ENCODE results near the gene MARVELD1.

MARVELD1 gene

DNA sequence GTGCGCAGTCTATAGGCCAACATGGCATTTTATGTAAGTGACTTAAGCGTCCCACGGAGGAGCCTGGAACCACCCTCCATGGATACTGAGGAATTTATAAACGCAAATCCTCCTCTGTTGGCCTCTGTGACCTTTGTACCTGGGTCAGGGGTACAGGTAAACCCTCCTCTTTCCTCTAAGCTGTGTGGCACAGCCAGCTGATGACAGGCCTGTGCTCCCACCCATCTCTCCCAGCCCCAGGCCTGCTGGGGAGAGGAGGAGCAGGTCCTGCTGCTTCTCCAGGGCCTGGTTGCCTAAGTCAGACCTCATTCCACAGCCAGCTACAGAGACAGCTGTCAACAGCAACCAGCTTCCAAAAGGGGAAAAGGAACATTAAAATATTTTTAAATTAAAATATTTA, 31.5 kb upstream of the MARVELD1 start:
- TF ChIP-seq FOXP2 (optimal IDR thresholded peaks at IDR 0.05; ENCODE audit: borderline replicate concordance, extremely low read depth, extremely low read length, insufficient read depth) (no peak), TAF1 (IDR thresholded peaks at IDR 0.05; ENCODE audit: borderline replicate concordance, insufficient read depth, low read length) (no peak), POLR2AphosphoS5 (IDR thresholded peaks at IDR 0.05; ENCODE audit: low read depth, low read length) (no peak), SIN3A (IDR thresholded peaks at IDR 0.05; ENCODE audit: borderline replicate concordance, insufficient read depth, low read length) (no peak)
- TF ChIP-seq, protein P1, sequence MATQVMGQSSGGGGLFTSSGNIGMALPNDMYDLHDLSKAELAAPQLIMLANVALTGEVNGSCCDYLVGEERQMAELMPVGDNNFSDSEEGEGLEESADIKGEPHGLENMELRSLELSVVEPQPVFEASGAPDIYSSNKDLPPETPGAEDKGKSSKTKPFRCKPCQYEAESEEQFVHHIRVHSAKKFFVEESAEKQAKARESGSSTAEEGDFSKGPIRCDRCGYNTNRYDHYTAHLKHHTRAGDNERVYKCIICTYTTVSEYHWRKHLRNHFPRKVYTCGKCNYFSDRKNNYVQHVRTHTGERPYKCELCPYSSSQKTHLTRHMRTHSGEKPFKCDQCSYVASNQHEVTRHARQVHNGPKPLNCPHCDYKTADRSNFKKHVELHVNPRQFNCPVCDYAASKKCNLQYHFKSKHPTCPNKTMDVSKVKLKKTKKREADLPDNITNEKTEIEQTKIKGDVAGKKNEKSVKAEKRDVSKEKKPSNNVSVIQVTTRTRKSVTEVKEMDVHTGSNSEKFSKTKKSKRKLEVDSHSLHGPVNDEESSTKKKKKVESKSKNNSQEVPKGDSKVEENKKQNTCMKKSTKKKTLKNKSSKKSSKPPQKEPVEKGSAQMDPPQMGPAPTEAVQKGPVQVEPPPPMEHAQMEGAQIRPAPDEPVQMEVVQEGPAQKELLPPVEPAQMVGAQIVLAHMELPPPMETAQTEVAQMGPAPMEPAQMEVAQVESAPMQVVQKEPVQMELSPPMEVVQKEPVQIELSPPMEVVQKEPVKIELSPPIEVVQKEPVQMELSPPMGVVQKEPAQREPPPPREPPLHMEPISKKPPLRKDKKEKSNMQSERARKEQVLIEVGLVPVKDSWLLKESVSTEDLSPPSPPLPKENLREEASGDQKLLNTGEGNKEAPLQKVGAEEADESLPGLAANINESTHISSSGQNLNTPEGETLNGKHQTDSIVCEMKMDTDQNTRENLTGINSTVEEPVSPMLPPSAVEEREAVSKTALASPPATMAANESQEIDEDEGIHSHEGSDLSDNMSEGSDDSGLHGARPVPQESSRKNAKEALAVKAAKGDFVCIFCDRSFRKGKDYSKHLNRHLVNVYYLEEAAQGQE (IDR thresholded peaks at IDR 0.05; ENCODE audit: insufficient read depth in 1 of 2, low read depth in 2 of 2, low read length in 2 of 2), result no peak

DNA sequence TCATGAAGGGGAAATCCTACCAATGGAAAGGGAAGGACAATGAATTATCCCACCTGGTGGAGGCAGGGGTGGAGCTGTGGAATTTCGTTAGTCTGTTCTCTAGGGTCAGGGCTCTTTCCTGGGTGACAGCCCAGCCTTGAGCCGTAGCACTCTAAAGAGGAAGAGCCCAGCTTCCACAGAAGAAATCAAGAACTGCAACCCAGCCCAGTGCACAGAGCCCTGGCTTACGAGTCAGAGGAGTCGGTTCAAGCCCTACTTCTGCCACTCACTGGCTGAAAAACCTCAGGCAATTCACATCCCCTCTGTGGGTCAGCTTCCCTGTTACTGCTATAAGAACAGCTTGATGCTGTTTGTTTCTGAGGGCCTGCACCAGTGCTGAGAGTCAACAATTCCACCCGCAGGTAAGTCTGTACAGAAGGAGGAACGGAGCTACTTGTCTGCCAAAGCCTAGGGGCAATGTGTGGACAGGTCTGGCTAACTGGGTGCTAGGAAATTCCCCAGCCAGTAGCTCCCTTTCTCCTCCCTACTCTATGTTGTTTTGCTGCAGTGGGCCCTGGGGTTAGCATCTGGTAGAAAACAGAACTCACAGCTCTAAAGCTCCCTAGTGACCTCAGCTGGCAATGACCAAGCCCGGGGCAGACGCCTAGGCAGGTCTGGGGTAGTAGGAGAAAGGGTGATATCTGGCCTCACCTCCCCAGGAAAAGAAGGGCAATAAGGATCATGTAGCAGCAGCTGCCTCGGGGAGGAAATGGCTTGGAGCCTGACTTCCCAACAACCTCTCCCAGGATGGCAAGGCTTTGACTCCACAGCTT, 29.8 kb upstream of the MARVELD1 start:
- no peak for TF ChIP-seq SIN3A (IDR thresholded peaks at IDR 0.05; ENCODE audit: borderline replicate concordance, insufficient read depth, low read length)
- TF ChIP-seq POLR2AphosphoS5 (IDR thresholded peaks at IDR 0.05; ENCODE audit: low read depth, low read length), result no peak
- no peak for TF ChIP-seq TAF1 (IDR thresholded peaks at IDR 0.05; ENCODE audit: borderline replicate concordance, insufficient read depth, low read length)
- TF ChIP-seq, protein P1 (IDR thresholded peaks at IDR 0.05; ENCODE audit: insufficient read depth in 1 of 2, low read depth in 2 of 2, low read length in 2 of 2), result no peak
- no peak for TF ChIP-seq FOXP2 (optimal IDR thresholded peaks at IDR 0.05; ENCODE audit: borderline replicate concordance, extremely low read depth, extremely low read length, insufficient read depth)

DNA sequence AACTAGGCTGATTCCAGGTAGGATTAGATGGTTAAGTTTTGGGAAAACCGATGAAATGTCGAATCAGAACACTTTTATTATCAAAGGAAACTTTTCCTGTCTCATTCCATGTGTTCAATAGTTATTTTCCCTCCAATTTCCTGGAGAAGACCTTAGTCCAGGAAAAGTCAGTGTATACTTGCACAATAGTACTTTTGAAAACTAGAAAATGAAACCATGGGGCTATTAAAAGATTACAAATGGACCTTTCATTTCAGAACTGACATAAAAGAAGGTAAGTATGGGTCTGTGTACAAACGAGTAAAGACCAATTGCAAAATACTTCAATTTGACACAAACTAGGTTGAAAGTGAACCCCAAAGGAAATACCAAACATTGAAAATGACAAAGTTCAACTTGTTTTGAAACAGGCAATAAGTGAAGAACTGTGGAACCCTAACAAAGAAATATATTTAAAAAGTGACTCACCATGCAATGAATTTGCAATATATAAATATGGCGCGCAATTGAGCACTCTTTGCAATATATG, 28.6 kb upstream of the MARVELD1 start:
- TF ChIP-seq, protein P1 (IDR thresholded peaks at IDR 0.05; ENCODE audit: insufficient read depth in 1 of 2, low read depth in 2 of 2, low read length in 2 of 2), result no peak

DNA sequence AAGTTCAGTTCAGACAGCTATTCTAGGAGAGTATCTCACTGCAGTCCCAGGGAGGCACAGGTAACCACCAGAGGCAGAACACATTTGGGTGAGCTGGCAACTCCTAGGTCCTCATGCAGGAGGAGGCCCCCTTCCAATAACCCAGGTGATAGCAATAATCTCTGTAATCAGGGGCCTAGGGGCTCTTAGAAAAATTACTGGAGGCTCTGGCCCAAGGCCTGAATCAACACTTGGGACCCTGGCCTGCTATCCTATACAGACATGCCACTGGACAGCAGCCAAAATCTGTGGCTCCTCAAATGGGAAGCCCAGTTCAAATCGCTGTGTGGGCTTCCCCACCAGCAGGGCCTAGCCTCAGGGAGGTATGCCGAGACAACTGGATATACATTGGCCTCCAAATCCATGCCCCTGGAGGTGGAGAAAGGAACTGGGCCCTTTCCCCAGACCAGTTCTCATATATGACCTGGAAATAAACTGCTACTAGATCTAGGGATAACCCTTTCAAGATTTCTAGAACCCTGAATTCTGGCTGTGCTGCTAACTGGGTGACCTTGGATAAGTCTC, 28.1 kb upstream of the MARVELD1 start:
- TF ChIP-seq POLR2AphosphoS5 (IDR thresholded peaks at IDR 0.05; ENCODE audit: low read depth, low read length) (no peak), SIN3A (IDR thresholded peaks at IDR 0.05; ENCODE audit: borderline replicate concordance, insufficient read depth, low read length) (no peak), TAF1 (IDR thresholded peaks at IDR 0.05; ENCODE audit: borderline replicate concordance, insufficient read depth, low read length) (no peak), FOXP2 (optimal IDR thresholded peaks at IDR 0.05; ENCODE audit: borderline replicate concordance, extremely low read depth, extremely low read length, insufficient read depth) (no peak)
- TF ChIP-seq, protein P1 (IDR thresholded peaks at IDR 0.05; ENCODE audit: insufficient read depth in 1 of 2, low read depth in 2 of 2, low read length in 2 of 2), result no peak

Measured in PFSK-1 (cell line).